Measurements from ENCODE around the gene RAB39B.
"Not testable (repeated sequence)": the region's sequence is repeated elsewhere in the genome, so short reads cannot be mapped to it uniquely, and the experiment has no call there.

Gene RAB39B, protein sequence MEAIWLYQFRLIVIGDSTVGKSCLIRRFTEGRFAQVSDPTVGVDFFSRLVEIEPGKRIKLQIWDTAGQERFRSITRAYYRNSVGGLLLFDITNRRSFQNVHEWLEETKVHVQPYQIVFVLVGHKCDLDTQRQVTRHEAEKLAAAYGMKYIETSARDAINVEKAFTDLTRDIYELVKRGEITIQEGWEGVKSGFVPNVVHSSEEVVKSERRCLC

GRCh38 chrX:155263854-155264628 lies at the start of gene RAB39B:
Gene RAB39B, minus strand, starts transcription at chrX:155264491. Its CDS starts 203 bp downstream, at chrX:155264288.
- no peak within 1 kb of the TSS for H3K9ac ChIP-seq (ENCODE audit: low read length in 5 of 5)
- peaks cover 0 to 4% (median 0%) of the 10 kb centered on the region in 5 donors for H3K9me3 ChIP-seq (ENCODE audit: control insufficient read depth in 5 of 5, low read length in 5 of 5)
- H3K27me3 ChIP-seq (ENCODE audit: control insufficient read depth in 5 of 5, insufficient read depth in 4 of 5, low read length in 5 of 5): peaks cover 0 to 4% (median 4%) of the 10 kb centered on the region in 5 donors
- H3K4me3 ChIP-seq (ENCODE audit: low read depth in 1 of 5, low read length in 5 of 5): peak within 1 kb of the TSS in 3 of 5 donors; percentile 32 to 58 (median 55)
- H3K4me1 ChIP-seq (ENCODE audit: control insufficient read depth in 5 of 5, insufficient read depth in 5 of 5, low read length in 5 of 5): peaks cover 0 to 6% (median 3%) of the 10 kb centered on the region in 5 donors
- H3K27ac ChIP-seq (ENCODE audit: low read depth, low read length): no peak within 1 kb of the TSS
- H3K36me3 ChIP-seq (ENCODE audit: control insufficient read depth in 5 of 5, insufficient read depth in 5 of 5, low read length in 5 of 5): no peaks in the 10 kb centered on the region

- Histone ChIP-seq H3K27ac (ENCODE audit: low read depth, low read length) (no peak overlapping the region), H3K4me3 (ENCODE audit: low read depth in 1 of 5, low read length in 5 of 5) (no peak overlapping the region), H3K36me3 (ENCODE audit: control insufficient read depth in 5 of 5, insufficient read depth in 5 of 5, low read length in 5 of 5) (no peaks in the 10 kb centered on the region), H3K27me3 (ENCODE audit: control insufficient read depth in 5 of 5, insufficient read depth in 4 of 5, low read length in 5 of 5) (no peaks in the 10 kb centered on the region), H3K9me3 (ENCODE audit: control insufficient read depth in 5 of 5, low read length in 5 of 5) (peaks cover 0 to 12% (median 2%) of the 10 kb centered on the region in 5 donors), H3K4me1 (ENCODE audit: control insufficient read depth in 5 of 5, insufficient read depth in 5 of 5, low read length in 5 of 5) (peaks cover 0 to 2% (median 0%) of the 10 kb centered on the region in 5 donors), H3K9ac (ENCODE audit: low read length in 5 of 5) (no peak overlapping the region)
Observed at GRCh38 chrX:155313766-155314165, 49.5 kb upstream of the RAB39B start.

- peaks cover 0 to 9% (median 0%) of the 10 kb centered on the region in 5 donors for H3K36me3 ChIP-seq (ENCODE audit: control insufficient read depth in 5 of 5, insufficient read depth in 5 of 5, low read length in 5 of 5)
- H3K9me3 ChIP-seq (ENCODE audit: control insufficient read depth in 5 of 5, low read length in 5 of 5): no peaks in the 10 kb centered on the region
- H3K4me1 ChIP-seq (ENCODE audit: control insufficient read depth in 5 of 5, insufficient read depth in 5 of 5, low read length in 5 of 5): no peaks in the 10 kb centered on the region
- no peaks in the 10 kb centered on the region for H3K27me3 ChIP-seq (ENCODE audit: control insufficient read depth in 5 of 5, insufficient read depth in 4 of 5, low read length in 5 of 5)
- no peak overlapping the region for H3K27ac ChIP-seq (ENCODE audit: low read depth, low read length)
- H3K4me3 ChIP-seq (ENCODE audit: low read depth in 1 of 5, low read length in 5 of 5): no peak overlapping the region
- no peak overlapping the region for H3K9ac ChIP-seq (ENCODE audit: low read length in 5 of 5)
Observed at GRCh38 chrX:155293771-155294170, 29.5 kb upstream of the RAB39B start.

DNA sequence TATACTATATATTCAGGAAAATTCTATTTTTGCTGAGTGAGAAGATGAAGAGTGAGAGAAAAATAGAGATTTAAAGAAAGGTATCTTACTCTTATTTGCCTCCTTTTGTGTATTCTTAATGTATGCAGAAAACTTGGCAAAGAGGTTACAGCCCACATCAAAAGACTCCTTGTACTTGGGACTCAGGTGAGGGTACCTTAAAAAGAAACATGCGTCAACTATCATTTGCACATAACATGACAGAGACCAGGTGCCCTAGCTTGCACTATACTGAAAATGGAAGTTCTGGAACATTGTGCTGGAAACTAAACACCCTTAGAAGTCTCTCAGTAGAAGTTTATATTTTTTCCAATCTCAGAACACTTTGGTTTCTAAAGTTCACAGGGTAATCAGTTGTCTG lies 15.6 kb upstream of the RAB39B start:
- Histone ChIP-seq H3K4me3 (ENCODE audit: low read depth in 1 of 5, low read length in 5 of 5) (no peak overlapping the region), H3K27me3 (ENCODE audit: control insufficient read depth in 5 of 5, insufficient read depth in 4 of 5, low read length in 5 of 5) (no peaks in the 10 kb centered on the region), H3K27ac (ENCODE audit: low read depth, low read length) (no peak overlapping the region), H3K9me3 (ENCODE audit: control insufficient read depth in 5 of 5, low read length in 5 of 5) (no peaks in the 10 kb centered on the region), H3K36me3 (ENCODE audit: control insufficient read depth in 5 of 5, insufficient read depth in 5 of 5, low read length in 5 of 5) (peaks cover 0 to 16% (median 9%) of the 10 kb centered on the region in 5 donors), H3K4me1 (ENCODE audit: control insufficient read depth in 5 of 5, insufficient read depth in 5 of 5, low read length in 5 of 5) (no peaks in the 10 kb centered on the region), H3K9ac (ENCODE audit: low read length in 5 of 5) (no peak overlapping the region)

- H3K27me3 ChIP-seq (ENCODE audit: control insufficient read depth in 5 of 5, insufficient read depth in 4 of 5, low read length in 5 of 5): no peaks in the 10 kb centered on the region
- H3K36me3 ChIP-seq (ENCODE audit: control insufficient read depth in 5 of 5, insufficient read depth in 5 of 5, low read length in 5 of 5): no peaks in the 10 kb centered on the region
- H3K27ac ChIP-seq (ENCODE audit: low read depth, low read length): no peak overlapping the region
- peaks cover 0 to 5% (median 2%) of the 10 kb centered on the region in 5 donors for H3K9me3 ChIP-seq (ENCODE audit: control insufficient read depth in 5 of 5, low read length in 5 of 5)
- no peaks in the 10 kb centered on the region for H3K4me1 ChIP-seq (ENCODE audit: control insufficient read depth in 5 of 5, insufficient read depth in 5 of 5, low read length in 5 of 5)
- H3K9ac ChIP-seq (ENCODE audit: low read length in 5 of 5): no peak overlapping the region
- H3K4me3 ChIP-seq (ENCODE audit: low read depth in 1 of 5, low read length in 5 of 5): no peak overlapping the region
Observed at GRCh38 chrX:155270969-155271368, 6.7 kb upstream of the RAB39B start.

DNA sequence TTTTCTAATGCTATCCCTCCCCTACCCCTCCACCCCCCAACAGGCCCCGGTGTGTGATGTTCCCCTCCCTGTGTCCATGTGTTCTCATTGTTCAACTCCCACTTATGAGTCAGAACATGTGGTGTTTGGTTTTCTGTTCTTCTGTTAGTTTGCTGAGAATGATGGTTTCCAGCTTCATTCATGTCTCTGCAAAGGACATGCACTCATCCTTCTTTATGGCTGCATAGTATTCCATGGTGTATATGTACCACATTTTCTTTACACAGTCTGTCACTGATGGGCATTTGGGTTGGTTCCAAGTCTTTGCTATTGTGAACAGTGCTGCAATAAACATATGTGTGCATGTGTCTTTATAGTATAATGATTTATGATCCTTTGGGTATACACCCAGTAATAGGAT lies 3.7 kb upstream of the RAB39B start:
- H3K4me3 ChIP-seq (ENCODE audit: low read depth in 1 of 5, low read length in 5 of 5); H3K36me3 ChIP-seq (ENCODE audit: control insufficient read depth in 5 of 5, insufficient read depth in 5 of 5, low read length in 5 of 5); H3K27me3 ChIP-seq (ENCODE audit: control insufficient read depth in 5 of 5, insufficient read depth in 4 of 5, low read length in 5 of 5); H3K4me1 ChIP-seq (ENCODE audit: control insufficient read depth in 5 of 5, insufficient read depth in 5 of 5, low read length in 5 of 5); H3K9ac ChIP-seq (ENCODE audit: low read length in 5 of 5); H3K9me3 ChIP-seq (ENCODE audit: control insufficient read depth in 5 of 5, low read length in 5 of 5); H3K27ac ChIP-seq (ENCODE audit: low read depth, low read length): not testable (repeated sequence)

GRCh38 chrX:155266439-155266838 lies 2.1 kb upstream of the RAB39B start:
- peaks cover 0 to 6% (median 3%) of the 10 kb centered on the region in 5 donors for H3K4me1 ChIP-seq (ENCODE audit: control insufficient read depth in 5 of 5, insufficient read depth in 5 of 5, low read length in 5 of 5)
- peaks cover 0 to 8% (median 2%) of the 10 kb centered on the region in 5 donors for H3K9me3 ChIP-seq (ENCODE audit: control insufficient read depth in 5 of 5, low read length in 5 of 5)
- H3K4me3 ChIP-seq (ENCODE audit: low read depth in 1 of 5, low read length in 5 of 5): no peak overlapping the region
- peaks cover 0 to 4% (median 4%) of the 10 kb centered on the region in 5 donors for H3K27me3 ChIP-seq (ENCODE audit: control insufficient read depth in 5 of 5, insufficient read depth in 4 of 5, low read length in 5 of 5)
- H3K27ac ChIP-seq (ENCODE audit: low read depth, low read length): no peak overlapping the region
- no peak overlapping the region for H3K9ac ChIP-seq (ENCODE audit: low read length in 5 of 5)
- H3K36me3 ChIP-seq (ENCODE audit: control insufficient read depth in 5 of 5, insufficient read depth in 5 of 5, low read length in 5 of 5): no peaks in the 10 kb centered on the region

DNA sequence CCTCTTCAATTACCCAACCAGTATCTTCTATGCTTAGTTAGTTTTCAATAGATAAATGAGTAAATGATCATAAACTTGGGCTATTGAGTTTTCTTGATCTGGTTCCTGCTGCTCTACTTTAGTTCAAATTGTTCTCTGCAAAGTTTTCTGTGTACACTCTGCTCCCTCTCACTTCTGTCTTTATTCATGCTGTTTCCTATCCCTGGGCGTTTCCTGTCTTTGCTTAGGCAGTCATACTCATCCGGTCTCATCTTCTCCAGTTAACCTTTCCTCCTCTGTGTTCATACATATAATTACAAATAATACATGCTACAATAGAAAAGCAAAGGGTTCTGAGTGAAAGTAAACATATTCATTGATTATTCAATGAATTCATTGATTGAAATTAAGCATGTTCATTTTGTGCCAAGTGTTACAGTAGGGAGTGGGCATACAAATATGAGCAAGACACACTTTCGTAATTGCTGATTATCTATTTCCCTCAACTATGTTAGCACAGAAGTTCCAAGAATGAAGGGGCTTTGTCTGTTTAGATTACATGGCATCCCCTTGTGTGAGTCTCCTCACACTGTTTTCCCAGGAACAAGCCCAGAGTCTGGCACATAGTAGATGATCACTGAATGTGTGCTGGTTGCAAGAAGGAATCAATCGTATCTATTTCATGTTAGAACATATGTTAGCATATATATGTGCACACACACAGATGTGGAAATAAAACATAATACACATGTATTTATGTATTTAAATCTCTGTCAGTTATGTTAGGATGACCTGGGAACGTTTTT lies 1.1 kb downstream of the RAB39B start:
- Histone ChIP-seq H3K4me1 (ENCODE audit: control insufficient read depth in 5 of 5, insufficient read depth in 5 of 5, low read length in 5 of 5) (peaks cover 0 to 6% (median 3%) of the 10 kb centered on the region in 5 donors), H3K27ac (ENCODE audit: low read depth, low read length) (no peak overlapping the region), H3K36me3 (ENCODE audit: control insufficient read depth in 5 of 5, insufficient read depth in 5 of 5, low read length in 5 of 5) (no peaks in the 10 kb centered on the region), H3K4me3 (ENCODE audit: low read depth in 1 of 5, low read length in 5 of 5) (peak overlapping the region in 1 of 5 donors; percentile 58), H3K27me3 (ENCODE audit: control insufficient read depth in 5 of 5, insufficient read depth in 4 of 5, low read length in 5 of 5) (peaks cover 0 to 4% (median 4%) of the 10 kb centered on the region in 5 donors), H3K9me3 (ENCODE audit: control insufficient read depth in 5 of 5, low read length in 5 of 5) (peaks cover 0 to 4% (median 0%) of the 10 kb centered on the region in 5 donors), H3K9ac (ENCODE audit: low read length in 5 of 5) (no peak overlapping the region)

- peaks cover 0 to 4% (median 0%) of the 10 kb centered on the region in 5 donors for H3K9me3 ChIP-seq (ENCODE audit: control insufficient read depth in 5 of 5, low read length in 5 of 5)
- H3K27me3 ChIP-seq (ENCODE audit: control insufficient read depth in 5 of 5, insufficient read depth in 4 of 5, low read length in 5 of 5): peaks cover 0 to 4% (median 4%) of the 10 kb centered on the region in 5 donors
- no peak overlapping the region for H3K27ac ChIP-seq (ENCODE audit: low read depth, low read length)
- H3K9ac ChIP-seq (ENCODE audit: low read length in 5 of 5): no peak overlapping the region
- peaks cover 0 to 6% (median 3%) of the 10 kb centered on the region in 5 donors for H3K4me1 ChIP-seq (ENCODE audit: control insufficient read depth in 5 of 5, insufficient read depth in 5 of 5, low read length in 5 of 5)
- no peaks in the 10 kb centered on the region for H3K36me3 ChIP-seq (ENCODE audit: control insufficient read depth in 5 of 5, insufficient read depth in 5 of 5, low read length in 5 of 5)
- no peak overlapping the region for H3K4me3 ChIP-seq (ENCODE audit: low read depth in 1 of 5, low read length in 5 of 5)
Observed at GRCh38 chrX:155259752-155260151, 4.5 kb downstream of the RAB39B start.
